IMR-90 (cell line): ENCODE results near the gene HSBP1L1. TPM values are rescaled to one million over a fixed set of nuclear protein-coding genes. Genes with fewer than 3 reads are reported as not detected.

ENCODE experiments used
- ATAC-seq: fragments of 200-7000 bp; cut with Tn5 transposase; 2 replicates; pipeline ENCODE4 v1.9.1; 2020; ENCODE audit warnings: low read depth, mild to moderate bottlenecking, moderate library complexity
- BruUV-seq: library from RNA; stranded (reverse); fragments of 400-500 nt; replicated peaks from 2 replicates; lab custom pipeline; 2021; lab: Mats Ljungman, UMichigan
- CTCF ChIA-PET: fragments of 300-600 bp; formaldehyde crosslinking; extraction: SDS; loops from one replicate; lab custom pipeline; 2021; ENCODE audit warnings: antibody characterized with exemption; lab: Yijun Ruan, JAX
- POLR2A ChIA-PET: fragments of 300-600 bp; sonication (Branson Sonifier 250); formaldehyde crosslinking; loops from one replicate; lab custom pipeline; 2022; ENCODE audit warnings: antibody characterized with exemption; ENCODE audit not compliant: unreplicated experiment; lab: Charles Lee
- DNase-seq: peaks from one replicate; pipeline ENCODE4 v3.0.0; 2013
- H2AFZ ChIP-seq: replicated peaks from 2 replicates; pipeline ENCODE3; 2013; ENCODE audit warnings: low read length, mild to moderate bottlenecking; ENCODE audit not compliant: poor library complexity
- H2AK5ac ChIP-seq: 2 replicates; pipeline ENCODE4 v1.6.1; 2013; ENCODE audit warnings: low read depth, low read length, inconsistent platforms
- H2AK9ac ChIP-seq: replicated peaks from 2 replicates; pipeline ENCODE3; 2013; ENCODE audit warnings: mild to moderate bottlenecking, low read depth, low read length, moderate library complexity; ENCODE audit not compliant: poor library complexity
- H2BK120ac ChIP-seq: 2 replicates; pipeline ENCODE4 v1.6.1; 2013; ENCODE audit warnings: low read depth, low read length, inconsistent platforms
- H2BK15ac ChIP-seq: 3 replicates; pipeline ENCODE4 v1.6.1; 2013; ENCODE audit warnings: low read depth, low read length, inconsistent platforms
- H2BK20ac ChIP-seq: 2 replicates; pipeline ENCODE4 v1.6.1; 2013; ENCODE audit warnings: low read depth, mild to moderate bottlenecking, inconsistent platforms, low read length, moderate library complexity
- H2BK5ac ChIP-seq: 2 replicates; pipeline ENCODE4 v1.6.1; 2013; ENCODE audit warnings: mild to moderate bottlenecking, low read depth, low read length, inconsistent platforms; ENCODE audit not compliant: poor library complexity, severe bottlenecking
- H3K14ac ChIP-seq: replicated peaks from 2 replicates; pipeline ENCODE4 v1.6.1; 2013; ENCODE audit warnings: low read depth, low read length, inconsistent platforms
- H3K18ac ChIP-seq: 2 replicates; pipeline ENCODE4 v1.6.1; 2013; ENCODE audit warnings: low read depth, low read length, control low read depth
- H3K23ac ChIP-seq: 2 replicates; pipeline ENCODE4 v1.6.1; 2013; ENCODE audit warnings: low read depth, low read length, inconsistent platforms
- H3K27ac ChIP-seq: 2 replicates; pipeline ENCODE4 v1.5.1; 2013; ENCODE audit warnings: mild to moderate bottlenecking, control low read depth, low read length; ENCODE audit not compliant: insufficient read depth
- H3K27me3 ChIP-seq: 2 replicates; pipeline ENCODE4 v1.6.1; 2013; ENCODE audit warnings: low read length; ENCODE audit not compliant: control insufficient read depth, insufficient read depth
- H3K36me3 ChIP-seq: 2 replicates; pipeline ENCODE4 v1.6.1; 2013; ENCODE audit warnings: low read length, mixed read lengths; ENCODE audit not compliant: control insufficient read depth, insufficient read depth
- H3K4ac ChIP-seq: 2 replicates; pipeline ENCODE4 v1.6.1; 2013; ENCODE audit warnings: low read depth, low read length, inconsistent platforms
- H3K4me1 ChIP-seq: 2 replicates; pipeline ENCODE4 v1.6.1; 2013; ENCODE audit warnings: low read length, mixed read lengths; ENCODE audit not compliant: control insufficient read depth, insufficient read depth
- H3K4me2 ChIP-seq: 2 replicates; pipeline ENCODE4 v1.6.1; 2013; ENCODE audit warnings: low read depth, mild to moderate bottlenecking, control low read depth, low read length, moderate library complexity
- H3K4me3 ChIP-seq: 2 replicates; pipeline ENCODE4 v1.5.1; 2013; ENCODE audit warnings: low read depth, mild to moderate bottlenecking, control low read depth, low read length, moderate library complexity; ENCODE audit not compliant: insufficient read depth
- H3K56ac ChIP-seq: 2 replicates; pipeline ENCODE4 v1.6.1; 2013; ENCODE audit warnings: low read length, inconsistent platforms; ENCODE audit not compliant: insufficient read depth; ENCODE audit errors: extremely low read depth
- H3K79me1 ChIP-seq, 2 experiments: 2 replicates each; pipeline ENCODE4 v1.6.1; 2013; ENCODE audit warnings: low read length in 2 of 2, inconsistent platforms in 1 of 2, low read depth in 1 of 2
- H3K9ac ChIP-seq: 2 replicates; pipeline ENCODE4 v1.6.1; 2013; ENCODE audit warnings: low read depth, low read length, control low read depth
- H3K9me1 ChIP-seq: 2 replicates; pipeline ENCODE4 v1.6.1; 2013; ENCODE audit warnings: low read length, inconsistent platforms; ENCODE audit not compliant: insufficient read depth
- H3K9me3 ChIP-seq: 2 replicates; pipeline ENCODE4 v1.6.1; 2013; ENCODE audit warnings: low read length; ENCODE audit not compliant: control insufficient read depth, insufficient read depth
- H4K20me1 ChIP-seq: 2 replicates; pipeline ENCODE4 v1.6.1; 2013; ENCODE audit warnings: low read length, inconsistent platforms; ENCODE audit not compliant: insufficient read depth
- H4K5ac ChIP-seq: 2 replicates; pipeline ENCODE4 v1.6.1; 2013; ENCODE audit warnings: mild to moderate bottlenecking, low read depth, low read length, control low read depth
- H4K8ac ChIP-seq, 2 experiments: 2 replicates each; pipeline ENCODE4 v1.6.1; 2013; ENCODE audit warnings: low read depth in 2 of 2, low read length in 2 of 2, control low read depth in 1 of 2, inconsistent platforms in 1 of 2
- H4K91ac ChIP-seq: 2 replicates; pipeline ENCODE4 v1.6.1; 2013; ENCODE audit warnings: low read depth, low read length, inconsistent platforms; ENCODE audit not compliant: insufficient read depth
- BHLHE40 ChIP-seq: fragments of 150-350 bp; IDR thresholded peaks from 2 replicates; pipeline ENCODE4 v1.6.1; 2016; ENCODE audit warnings: mild to moderate bottlenecking, low read depth, low read length
- CEBPB ChIP-seq: IDR thresholded peaks from 2 replicates; pipeline ENCODE4 v1.6.1; 2012; ENCODE audit warnings: low read depth, low read length, improper control_type of control experiment
- CHD1 ChIP-seq: IDR thresholded peaks from 2 replicates; pipeline ENCODE4 v1.6.1; 2012; ENCODE audit warnings: low read depth, low read length, improper control_type of control experiment
- ELK1 ChIP-seq: fragments of 150-350 bp; IDR thresholded peaks from 2 replicates; pipeline ENCODE4 v1.6.1; 2016; ENCODE audit warnings: low read depth, mild to moderate bottlenecking, low read length, moderate library complexity, borderline replicate concordance
- MAZ ChIP-seq: IDR thresholded peaks from 2 replicates; pipeline ENCODE4 v1.6.1; 2012; ENCODE audit warnings: low read depth, mild to moderate bottlenecking, low read length, improper control_type of control experiment, moderate library complexity, borderline replicate concordance
- MXI1 ChIP-seq: IDR thresholded peaks from 2 replicates; pipeline ENCODE4 v1.6.1; 2012; ENCODE audit warnings: low read depth, mild to moderate bottlenecking, low read length, moderate library complexity, borderline replicate concordance
- NFE2L2 ChIP-seq: fragments of 150-350 bp; IDR thresholded peaks from 2 replicates; pipeline ENCODE4 v1.6.1; 2016; ENCODE audit warnings: low read depth, mild to moderate bottlenecking, low read length
- POLR2A ChIP-seq: IDR thresholded peaks from 2 replicates; pipeline ENCODE4 v1.6.1; 2012; ENCODE audit warnings: mild to moderate bottlenecking, low read depth, low read length
- RAD21 ChIP-seq: IDR thresholded peaks from 2 replicates; pipeline ENCODE4 v1.6.1; 2012; ENCODE audit warnings: low read length, improper control_type of control experiment
- RFX5 ChIP-seq: IDR thresholded peaks from 2 replicates; pipeline ENCODE4 v1.8.0; 2012; ENCODE audit warnings: low read depth, mild to moderate bottlenecking, low read length, moderate library complexity
- SMC3 ChIP-seq: fragments of 150-350 bp; IDR thresholded peaks from 2 replicates; pipeline ENCODE4 v1.6.1; 2016; ENCODE audit warnings: low read depth, mild to moderate bottlenecking, antibody characterized with exemption, low read length, moderate library complexity
- WGBS, 2 experiments: methylation state at CpG; one replicate each; pipeline versions ENCODE4 v1.1.5 to v1.1.7; 2013; ENCODE audit warnings: missing lambda C conversion rate in 2 of 2; ENCODE audit not compliant: insufficient read length in 1 of 2; ENCODE audit errors: extremely low coverage in 2 of 2; 5-methylcytosine and 5-hydroxymethylcytosine counted together
- dilution Hi-C: fragments of 300-500 bp; cut with HindIII; formaldehyde crosslinking; loops from one replicate; pipeline ENCODE4 v1.14.3; 2018; ENCODE audit warnings: low sequenced_read_pairs; ENCODE audit not compliant: unreplicated experiment
- in situ Hi-C: fragments of 300-500 bp; cut with MboI; formaldehyde crosslinking; loops from 3 replicates; pipeline ENCODE4 v1.14.3; 2019; ENCODE audit warnings: low sequenced_read_pairs, inconsistent platforms, mixed read lengths
- intact Hi-C: fragments of 100-400 bp; cut with micrococcal nuclease; formaldehyde crosslinking; loops from 2 replicates; pipeline ENCODE4 v1.10.0; 2022
- polyA plus RNA-seq, 3 experiments: library from polyadenylated mRNA; depleted of rRNA; stranded (reverse); fragments of >200 nt; gene quantifications; 2 replicates each; pipeline ENCODE4 v1.2.3, GENCODE V29; 2012; ENCODE audit warnings: low replicate concordance in 1 of 3
- total RNA-seq: library from RNA; depleted of rRNA; stranded (reverse); fragments of >200 nt; gene quantifications from 2 replicates; pipeline ENCODE4 v1.2.3, GENCODE V29; 2012

The HSBP1L1 gene
- total and polyA plus RNA-seq, 2 of the 4 experiments (the other 2 are of a cell fraction) = 8.6 to 18.0 TPM

- Histone ChIP-seq H3K36me3 (peaks cover 51% of the 10 kb centered on the region), H3K23ac (no peak overlapping the region), H3K79me1 (peaks cover 19 to 95% of the 10 kb centered on the region in 2 experiments), H3K4me3 (no peak overlapping the region), H3K9ac (no peak overlapping the region; the same call in 1 of the 2 replicates), H2AK5ac (no peak overlapping the region), H3K56ac (no peak overlapping the region; the same call in 1 of the 2 replicates), H2AK9ac (no peak overlapping the region), H3K9me1 (peaks cover 21% of the 10 kb centered on the region), H4K20me1 (peaks cover 81% of the 10 kb centered on the region), H3K14ac (no peak overlapping the region), H3K9me3 (no peaks in the 10 kb centered on the region), H2BK20ac (no peak overlapping the region), H3K4me2 (no peak overlapping the region), H2BK5ac (no peak overlapping the region), H2BK15ac (no peak overlapping the region), H3K18ac (no peak overlapping the region), H2AFZ (no peak overlapping the region), H3K4ac (no peak overlapping the region), H3K27me3 (no peaks in the 10 kb centered on the region), H4K91ac (no peak overlapping the region), H2BK120ac (no peak overlapping the region), H3K27ac (no peak overlapping the region), H3K4me1 (peaks cover 14% of the 10 kb centered on the region), H4K5ac (no peak overlapping the region), H4K8ac (no peak overlapping the region)
- DNase-seq (no peak), ATAC-seq (no peak)
- TF ChIP-seq ELK1 (no peak), MXI1 (no peak), CHD1 (no peak), POLR2A (no peak), BHLHE40 (no peak), MAZ (no peak), NFE2L2 (no peak), RAD21 (no peak), SMC3 (no peak), CEBPB (no peak), RFX5 (no peak)
- in situ Hi-C loops = no loop called here
- ChIA-PET CTCF (no interaction called here), POLR2A (no interaction called here)
- 82% methylated on average over 13 of the region's 17 CpGs; no CpG with 5 or more reads in 1 of the 2 experiments for WGBS, 2 experiments
- dilution Hi-C loops = no loop called here
- BruUV-seq = no TSS peak
- intact Hi-C loops = no loop called here
Observed at GRCh38 chr18:79945118-79946042, 19.1 kb upstream of the HSBP1L1 start.
